Upper lobe of left lung (tissue), 6 donors: ENCODE results near the gene PCDHA10. TPM values are rescaled to one million over a fixed set of nuclear protein-coding genes. Genes with fewer than 3 reads are reported as not detected.
"Not testable (repeated sequence)": the region's sequence is repeated elsewhere in the genome, so short reads cannot be mapped to it uniquely, and the experiment has no call there.

Source experiments
- ATAC-seq, 2 donors: fragments of 200-7000 bp; cut with Tn5 transposase; one replicate each; pipeline ENCODE4 v1.9.1; 2022; ENCODE audit warnings: mild to moderate bottlenecking in 2 of 2, moderate library complexity in 2 of 2; ENCODE audit not compliant: low FRiP score in 2 of 2
- DNase-seq, 2 donors: peaks; one replicate each; pipeline ENCODE4 v3.0.0-alpha.2; 2019 to 2020
- H3K27ac ChIP-seq, 4 donors: fragments of 200-600 bp; sonication (generic); one replicate each; pipeline ENCODE4 v1.5.1; 2016 to 2019
- H3K27me3 ChIP-seq, 4 donors: fragments of 200-600 bp; sonication (generic); one replicate each; pipeline ENCODE4 v1.5.1; 2017 to 2019
- H3K36me3 ChIP-seq, 4 donors: fragments of 200-600 bp; sonication (generic); one replicate each; pipeline ENCODE4 v1.5.1; 2016 to 2019
- H3K4me1 ChIP-seq, 4 donors: fragments of 200-600 bp; sonication (generic); one replicate each; pipeline ENCODE4 v1.5.1; 2018 to 2019
- H3K4me3 ChIP-seq, 4 donors: fragments of 200-600 bp; sonication (generic); one replicate each; pipeline ENCODE4 v1.5.1; 2017 to 2019; ENCODE audit warnings: mild to moderate bottlenecking in 2 of 4, moderate library complexity in 1 of 4
- H3K9me3 ChIP-seq, 4 donors: fragments of 200-600 bp; sonication (generic); one replicate each; pipeline ENCODE4 v1.5.1; 2018 to 2019
- CTCF ChIP-seq, 6 experiments: fragments of 450-650 bp in 4 of 6; fragments of 200-600 bp in 2 of 6; sonication (generic) in 2 of 6; IDR thresholded peaks; one replicate each; pipeline ENCODE4 v1.5.1; 2016 to 2019; ENCODE audit warnings: antibody characterized with exemption in 6 of 6
- EP300 ChIP-seq, 4 donors: sonication (generic); formaldehyde crosslinking; IDR thresholded peaks; one replicate each; pipeline ENCODE4 v1.5.1; 2017; ENCODE audit warnings: antibody characterized with exemption in 4 of 4, control low read depth in 2 of 4
- POLR2A ChIP-seq, 4 donors: fragments of 450-650 bp; IDR thresholded peaks; one replicate each; pipeline ENCODE4 v1.5.1; 2016 to 2017; ENCODE audit warnings: antibody characterized with exemption in 4 of 4, mild to moderate bottlenecking in 2 of 4
- POLR2AphosphoS5 ChIP-seq, 2 donors: sonication (generic); formaldehyde crosslinking; IDR thresholded peaks; one replicate each; pipeline ENCODE4 v1.5.1; 2017; ENCODE audit warnings: antibody characterized with exemption in 2 of 2
- WGBS, 2 donors: methylation state at CpG; one replicate each; pipeline ENCODE4 v1.1.5; 2017 to 2018; 5-methylcytosine and 5-hydroxymethylcytosine counted together
- total RNA-seq, 6 donors: library from RNA; depleted of rRNA in 4 of 6; stranded (reverse); fragments of >200 nt in 4 of 6; gene quantifications; one replicate each; pipeline versions ENCODE4 v1.1.0 to v1.2.1, GENCODE V29; 2016 to 2021
- donor health status: DM: no; HTN: no; CAD: no; lungs with moderate emphysema.
- donor health status: DM: no; HTN: yes; CAD: no; lungs with severe emphysema.

PCDHA10 gene
- total RNA-seq, 6 donors from 2014 or later: 0.30 to 7.6 (median 2.2) TPM

GRCh38 chr5:140840978-140841962 lies 14.4 kb upstream of the PCDHA10 start, which contains the start of gene PCDHA8:
Gene PCDHA8 (plus strand): TSS chr5:140841187. CDS start chr5:140841322, 135 bp downstream.
- no peak within 1 kb of the TSS for H3K27ac ChIP-seq
- peaks cover 3 to 34% (median 29%) of the 10 kb centered on the region in 4 donors for H3K9me3 ChIP-seq
- TF ChIP-seq EP300 (IDR thresholded peaks at IDR 0.05) (no peak), POLR2AphosphoS5 (IDR thresholded peaks at IDR 0.05) (no peak), CTCF (IDR thresholded peaks at IDR 0.05) (no peak), POLR2A (IDR thresholded peaks at IDR 0.05) (no peak)
- 25 to 34% methylated on average over 43 to 47 of the region's 47 CpGs for WGBS, 2 donors
- no peaks in the 10 kb centered on the region for H3K4me1 ChIP-seq
- H3K36me3 ChIP-seq: no peaks in the 10 kb centered on the region
- no peak within 1 kb of the TSS for H3K4me3 ChIP-seq
- DNase-seq: peak in 1 of 2 donors; percentile 49
- no peak for ATAC-seq
- H3K27me3 ChIP-seq: no peaks in the 10 kb centered on the region

GRCh38 chr5:140842798-140843733 lies 12.6 kb upstream of the PCDHA10 start:
- no peaks in the 10 kb centered on the region for H3K27me3 ChIP-seq
- no peak for ATAC-seq

GRCh38 chr5:140848139-140849102 lies 7.3 kb upstream of the PCDHA10 start, which contains the start of gene PCDHA9:
Gene PCDHA9 (plus strand): TSS chr5:140848382. CDS start chr5:140848496, 114 bp downstream.
- not testable (repeated sequence) for ATAC-seq, H3K27me3 ChIP-seq, H3K4me1 ChIP-seq, H3K36me3 ChIP-seq, H3K27ac ChIP-seq
- H3K4me3 ChIP-seq: peak within 1 kb of the TSS in 1 of 4 donors; percentile 5
- H3K9me3 ChIP-seq: peaks cover 0 to 27% (median 24%) of the 10 kb centered on the region in 4 donors
- 29 to 36% methylated on average over 11 to 37 of the region's 48 CpGs for WGBS, 2 donors
- peak in 1 of 2 donors; percentile 65 for DNase-seq

More at GRCh38 chr5:140842798-140843733, 12.6 kb upstream of the PCDHA10 start:
- Histone ChIP-seq H3K36me3 (no peaks in the 10 kb centered on the region), H3K4me3 (no peak overlapping the region), H3K4me1 (no peaks in the 10 kb centered on the region), H3K27ac (no peak overlapping the region), H3K9me3 (peaks cover 0 to 31% (median 25%) of the 10 kb centered on the region in 4 donors)
- 48 to 66% methylated on average over 11 to 75 of the region's 87 CpGs for WGBS, 2 donors
- TF ChIP-seq POLR2AphosphoS5 (IDR thresholded peaks at IDR 0.05) (no peak), CTCF (IDR thresholded peaks at IDR 0.05) (no peak), EP300 (IDR thresholded peaks at IDR 0.05) (no peak), POLR2A (IDR thresholded peaks at IDR 0.05) (no peak)
- DNase-seq: peak in 1 of 2 donors; percentile 79

- WGBS, 2 donors: 52 to 58% methylated on average over 44 to 96 of the region's 101 CpGs
- H3K27me3 ChIP-seq, H3K4me3 ChIP-seq, ATAC-seq, H3K27ac ChIP-seq, H3K36me3 ChIP-seq, H3K4me1 ChIP-seq: not testable (repeated sequence)
- peak in 1 of 2 donors; percentile 80 for DNase-seq
- H3K9me3 ChIP-seq: peaks cover 0 to 24% (median 20%) of the 10 kb centered on the region in 4 donors
These were observed 5.7 kb upstream of the PCDHA10 start for GRCh38 chr5:140849831-140850634.
